Measurements from ENCODE around the gene MYO10. TPM values are rescaled to one million over a fixed set of nuclear protein-coding genes. Genes with fewer than 3 reads are reported as not detected.

MYO10 gene
- total RNA-seq, 2 experiments from 2014 or later: not detected

GRCh38 chr5:16755641-16756040 is 180.4 kb downstream of the MYO10 start:
- intact Hi-C loops (cut with DNase I, micrococcal nuclease): no loop called here
- H3K9me3 Mint-ChIP-seq: no peaks in the 10 kb centered on the region
- TF ChIP-seq CTCF (IDR thresholded peaks at IDR 0.05): no peak
- Histone ChIP-seq H3K4me1 (ENCODE audit: insufficient read depth, low read length) (peaks cover 5% of the 10 kb centered on the region), H3K27me3 (ENCODE audit: control insufficient read depth in 1 of 2, insufficient read depth in 2 of 2, low read length in 2 of 2) (no peaks in the 10 kb centered on the region), H3K36me3 (ENCODE audit: insufficient read depth, low read length) (no peaks in the 10 kb centered on the region), H3K9me3 (ENCODE audit: control insufficient read depth in 1 of 2, insufficient read depth in 1 of 2, low read length in 2 of 2) (no peaks in the 10 kb centered on the region), H3K27ac (ENCODE audit: low read depth in 1 of 2, low read length in 2 of 2) (no peak overlapping the region), H3K4me3 (ENCODE audit: low read length) (no peak overlapping the region)
- no peak overlapping the region for H3K27ac Mint-ChIP-seq
- H3K4me1 Mint-ChIP-seq (ENCODE audit: low read depth): peaks cover 16% of the 10 kb centered on the region
- CTCF ChIA-PET: no interaction called here
- DNase-seq: no peak
- H3K4me3 Mint-ChIP-seq: no peak overlapping the region
- ATAC-seq (ENCODE audit: poor library complexity): no peak
- POLR2A ChIA-PET: no interaction called here
- H3K36me3 Mint-ChIP-seq (ENCODE audit: low read depth): no peaks in the 10 kb centered on the region
- no peaks in the 10 kb centered on the region for H3K27me3 Mint-ChIP-seq

DNA sequence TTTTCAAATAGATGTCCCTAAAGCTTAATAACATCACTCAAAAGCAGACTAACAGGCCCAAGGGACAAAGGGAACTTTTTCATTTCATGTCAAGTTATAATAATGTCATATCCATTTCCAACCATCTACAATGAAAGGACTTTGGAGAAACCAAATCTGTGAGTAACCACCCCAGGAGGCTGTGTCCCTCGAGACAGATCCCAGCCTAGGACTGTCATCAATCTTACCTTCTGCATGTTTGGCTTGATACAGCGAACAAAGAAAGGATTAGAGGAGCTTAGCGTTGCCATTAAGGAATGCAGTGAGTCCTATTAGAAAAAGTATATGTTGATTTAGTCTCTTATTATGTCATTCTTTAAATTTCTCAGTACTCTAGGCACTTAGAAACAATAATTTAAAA is 181.5 kb downstream of the MYO10 start:
- Histone ChIP-seq H3K4me1 (ENCODE audit: insufficient read depth, low read length) (peaks cover 5% of the 10 kb centered on the region), H3K27me3 (ENCODE audit: control insufficient read depth in 1 of 2, insufficient read depth in 2 of 2, low read length in 2 of 2) (no peaks in the 10 kb centered on the region), H3K27ac (ENCODE audit: low read depth in 1 of 2, low read length in 2 of 2) (no peak overlapping the region), H3K36me3 (ENCODE audit: insufficient read depth, low read length) (no peaks in the 10 kb centered on the region), H3K4me3 (ENCODE audit: low read length) (no peak overlapping the region), H3K9me3 (ENCODE audit: control insufficient read depth in 1 of 2, insufficient read depth in 1 of 2, low read length in 2 of 2) (no peaks in the 10 kb centered on the region)
- H3K4me1 Mint-ChIP-seq (ENCODE audit: low read depth): peaks cover 13% of the 10 kb centered on the region
- H3K9me3 Mint-ChIP-seq: no peaks in the 10 kb centered on the region
- no peaks in the 10 kb centered on the region for H3K36me3 Mint-ChIP-seq (ENCODE audit: low read depth)
- intact Hi-C loops (cut with DNase I, micrococcal nuclease): no loop called here
- no peak overlapping the region for H3K27ac Mint-ChIP-seq
- no peak overlapping the region for H3K4me3 Mint-ChIP-seq
- no peaks in the 10 kb centered on the region for H3K27me3 Mint-ChIP-seq
- no peak for ATAC-seq (ENCODE audit: poor library complexity)
- POLR2A ChIA-PET: no interaction called here
- no peak for DNase-seq
- TF ChIP-seq CTCF (IDR thresholded peaks at IDR 0.05): no peak
- CTCF ChIA-PET: no interaction called here

GRCh38 chr5:16754086-16754485 is 182.0 kb downstream of the MYO10 start:
- H3K9me3 ChIP-seq (ENCODE audit: control insufficient read depth in 1 of 2, insufficient read depth in 1 of 2, low read length in 2 of 2): no peaks in the 10 kb centered on the region
- no peaks in the 10 kb centered on the region for H3K36me3 Mint-ChIP-seq (ENCODE audit: low read depth)
- TF ChIP-seq CTCF (IDR thresholded peaks at IDR 0.05): no peak
- H3K27ac ChIP-seq (ENCODE audit: low read depth in 1 of 2, low read length in 2 of 2): no peak overlapping the region
- H3K9me3 Mint-ChIP-seq: no peaks in the 10 kb centered on the region
- H3K27ac Mint-ChIP-seq: no peak overlapping the region
- ATAC-seq (ENCODE audit: poor library complexity) (no peak), DNase-seq (no peak)
- no peaks in the 10 kb centered on the region for H3K27me3 Mint-ChIP-seq
- ChIA-PET POLR2A (no interaction called here), CTCF (no interaction called here)
- H3K4me3 Mint-ChIP-seq: no peak overlapping the region
- no peaks in the 10 kb centered on the region for H3K36me3 ChIP-seq (ENCODE audit: insufficient read depth, low read length)
- H3K4me3 ChIP-seq (ENCODE audit: low read length): no peak overlapping the region
- H3K27me3 ChIP-seq (ENCODE audit: control insufficient read depth in 1 of 2, insufficient read depth in 2 of 2, low read length in 2 of 2): no peaks in the 10 kb centered on the region
- H3K4me1 Mint-ChIP-seq (ENCODE audit: low read depth): peaks cover 8% of the 10 kb centered on the region
- no peaks in the 10 kb centered on the region for H3K4me1 ChIP-seq (ENCODE audit: insufficient read depth, low read length)
- intact Hi-C loops (cut with DNase I, micrococcal nuclease): no loop called here

All from CD4-positive, alpha-beta T cell (primary cell).